NCI-H128 (cell line): Measurements from ENCODE around the gene TSPYL2.

Experiments
- DNase-seq: peaks from one replicate; lab custom pipeline; 2025; ENCODE audit not compliant: unreplicated experiment; lab: John Stamatoyannopoulos, UW

Gene TSPYL2

GRCh38 chrX:53080628-53081580 is 1.3 kb upstream of the TSPYL2 start:
- no peak for DNase-seq

GRCh38 chrX:53082773-53083616 is 828 bp downstream of the TSPYL2 start:
- no peak for DNase-seq

GRCh38 chrX:53084043-53084570 is 1.9 kb downstream of the TSPYL2 start:
- DNase-seq = no peak

- DNase-seq = no peak
Measured at GRCh38 chrX:53084863-53085262, 2.7 kb downstream of the TSPYL2 start.

- no peak for DNase-seq
Measured at GRCh38 chrX:53085661-53086229, 3.6 kb downstream of the TSPYL2 start.

GRCh38 chrX:53086464-53086863 is 4.3 kb downstream of the TSPYL2 start:
- no peak for DNase-seq

- no peak for DNase-seq
Measured at GRCh38 chrX:53087388-53087831, 5.2 kb downstream of the TSPYL2 start.

- DNase-seq = peak; percentile 77
Measured at GRCh38 chrX:53088136-53088974, 6.2 kb downstream of the TSPYL2 start.

GRCh38 chrX:53089224-53089842 is 7.2 kb downstream of the TSPYL2 start:
- peak; percentile 27 for DNase-seq

GRCh38 chrX:53089925-53090324 is 7.8 kb downstream of the TSPYL2 start:
- no peak for DNase-seq

- no peak for DNase-seq
Measured at GRCh38 chrX:53091354-53091753, 9.2 kb downstream of the TSPYL2 start.

GRCh38 chrX:53093177-53093655 is 11.0 kb downstream of the TSPYL2 start:
- DNase-seq = peak; percentile 63

- peak; percentile 92 for DNase-seq
Measured at GRCh38 chrX:53093748-53094581, 11.8 kb downstream of the TSPYL2 start, which contains the start of gene KANTR. KANTR (plus strand) TSS chrX:53094142; CDS start chrX:53124273, 30,131 bp downstream.

GRCh38 chrX:53094582-53094905 is 12.4 kb downstream of the TSPYL2 start:
- DNase-seq = no peak

- no peak for DNase-seq
Measured at GRCh38 chrX:53095796-53096195, 13.6 kb downstream of the TSPYL2 start.

- DNase-seq = no peak
Measured at GRCh38 chrX:53114864-53115549, 32.8 kb downstream of the TSPYL2 start.

GRCh38 chrX:53115550-53115874 is 33.3 kb downstream of the TSPYL2 start:
- no peak for DNase-seq

- DNase-seq = no peak
Measured at GRCh38 chrX:53116101-53116500, 33.9 kb downstream of the TSPYL2 start.
